Thymus (tissue), 11 donors: Measurements from ENCODE around the gene PAPSS2. TPM values are rescaled to one million over a fixed set of nuclear protein-coding genes. Genes with fewer than 3 reads are reported as not detected.
"Not testable (repeated sequence)": the region's sequence is repeated elsewhere in the genome, so short reads cannot be mapped to it uniquely, and the experiment has no call there.

ENCODE experiments used
- DNase-seq, 9 donors: peaks; one replicate each; pipeline ENCODE4 v3.0.0-alpha.2; 2013; ENCODE audit warnings: low spot score in 9 of 9, low read depth in 6 of 9, missing footprints in 1 of 9
- H3K27ac ChIP-seq, 2 donors: one replicate each; pipeline ENCODE4 v1.5.1; 2013; ENCODE audit warnings: control low read depth in 1 of 2, low read depth in 1 of 2, low read length in 1 of 2, mild to moderate bottlenecking in 1 of 2, moderate library complexity in 1 of 2
- H3K27me3 ChIP-seq, 2 donors: one replicate each; pipeline ENCODE4 v1.5.1; 2013; ENCODE audit warnings: low read length in 1 of 2; ENCODE audit not compliant: control insufficient read depth in 2 of 2, insufficient read depth in 1 of 2
- H3K36me3 ChIP-seq, 2 donors: one replicate each; pipeline ENCODE4 v1.5.1; 2013; ENCODE audit warnings: low read length in 1 of 2, mild to moderate bottlenecking in 1 of 2, moderate library complexity in 1 of 2; ENCODE audit not compliant: control insufficient read depth in 2 of 2, insufficient read depth in 2 of 2
- H3K4me1 ChIP-seq, 2 donors: one replicate each; pipeline ENCODE4 v1.5.1; 2013; ENCODE audit warnings: low read length in 2 of 2; ENCODE audit not compliant: control insufficient read depth in 2 of 2, insufficient read depth in 2 of 2
- H3K4me3 ChIP-seq, 2 donors: one replicate each; pipeline ENCODE4 v1.5.1; 2013; ENCODE audit warnings: low read length in 2 of 2, control low read depth in 1 of 2, mild to moderate bottlenecking in 1 of 2
- H3K9me3 ChIP-seq, 2 donors: one replicate each; pipeline ENCODE4 v1.5.1; 2013; ENCODE audit warnings: low read length in 1 of 2, mild to moderate bottlenecking in 1 of 2; ENCODE audit not compliant: control insufficient read depth in 2 of 2, insufficient read depth in 1 of 2
- WGBS: extraction: QIAGEN DNeasy Blood & Tissue Kit; methylation state at CpG from one replicate; pipeline ENCODE4 v1.1.7; 2013; 5-methylcytosine and 5-hydroxymethylcytosine counted together
- polyA plus RNA-seq: library from polyadenylated mRNA; stranded (reverse); fragments of 200-250 nt; gene quantifications from one replicate; pipeline ENCODE4 v1.2.3, GENCODE V29; 2013
- total RNA-seq: library from RNA; stranded (reverse); fragments of 120-200 nt; gene quantifications from one replicate; pipeline ENCODE4 v1.2.4, GENCODE V29; 2013
- donor health status: healthy.

The PAPSS2 gene
- total and polyA plus RNA-seq, 2 donors: 2.5 to 5.8 TPM

- H3K27ac ChIP-seq: no peak overlapping the region
- DNase-seq: no peak
- no peaks in the 10 kb centered on the region for H3K9me3 ChIP-seq
- no peak overlapping the region for H3K4me3 ChIP-seq
- 99% methylated on average over 2 of the region's 2 CpGs for WGBS
- no peaks in the 10 kb centered on the region for H3K27me3 ChIP-seq
- H3K4me1 ChIP-seq: no peaks in the 10 kb centered on the region
- H3K36me3 ChIP-seq: no peaks in the 10 kb centered on the region
Observed at GRCh38 chr10:87721781-87722180, 62.1 kb downstream of the PAPSS2 start.

- DNase-seq: no peak
- WGBS: 73% methylated on average over 4 of the region's 4 CpGs
- Histone ChIP-seq H3K36me3 (no peaks in the 10 kb centered on the region), H3K27ac (no peak overlapping the region), H3K4me1 (no peaks in the 10 kb centered on the region), H3K4me3 (no peak overlapping the region), H3K9me3 (no peaks in the 10 kb centered on the region), H3K27me3 (no peaks in the 10 kb centered on the region)
Observed at GRCh38 chr10:87722716-87723115, 63.0 kb downstream of the PAPSS2 start.

- 73% methylated on average over 6 of the region's 6 CpGs for WGBS
- Histone ChIP-seq H3K4me1 (no peaks in the 10 kb centered on the region), H3K27me3 (no peaks in the 10 kb centered on the region), H3K36me3 (no peaks in the 10 kb centered on the region), H3K4me3 (no peak overlapping the region), H3K9me3 (no peaks in the 10 kb centered on the region), H3K27ac (no peak overlapping the region)
- no peak for DNase-seq
Observed at GRCh38 chr10:87723500-87723899, 63.8 kb downstream of the PAPSS2 start.

- no peak for DNase-seq
- no peaks in the 10 kb centered on the region for H3K9me3 ChIP-seq
- H3K4me1 ChIP-seq: no peaks in the 10 kb centered on the region
- 98% methylated on average over 5 of the region's 5 CpGs for WGBS
- H3K4me3 ChIP-seq: no peak overlapping the region
- H3K36me3 ChIP-seq: no peaks in the 10 kb centered on the region
- no peaks in the 10 kb centered on the region for H3K27me3 ChIP-seq
- no peak overlapping the region for H3K27ac ChIP-seq
Observed at GRCh38 chr10:87724789-87725188, 65.1 kb downstream of the PAPSS2 start.

- DNase-seq: no peak
- no peak overlapping the region for H3K27ac ChIP-seq
- no peaks in the 10 kb centered on the region for H3K9me3 ChIP-seq
- H3K4me3 ChIP-seq: no peak overlapping the region
- no peaks in the 10 kb centered on the region for H3K27me3 ChIP-seq
- no peaks in the 10 kb centered on the region for H3K36me3 ChIP-seq
- peaks cover 0 to under 1% of the 10 kb centered on the region in 2 donors for H3K4me1 ChIP-seq
- WGBS: 81% methylated on average over 6 of the region's 6 CpGs
Observed at GRCh38 chr10:87729940-87730339, 70.3 kb downstream of the PAPSS2 start.

GRCh38 chr10:87733081-87733480 is 73.4 kb downstream of the PAPSS2 start:
- Histone ChIP-seq H3K4me1 (peaks cover 0 to 3% of the 10 kb centered on the region in 2 donors), H3K27ac (no peak overlapping the region), H3K4me3 (no peak overlapping the region), H3K36me3 (no peaks in the 10 kb centered on the region), H3K9me3 (no peaks in the 10 kb centered on the region), H3K27me3 (no peaks in the 10 kb centered on the region)
- WGBS: 96% methylated on average over 5 of the region's 5 CpGs
- DNase-seq: no peak

- H3K27me3 ChIP-seq: no peaks in the 10 kb centered on the region
- H3K36me3 ChIP-seq: no peaks in the 10 kb centered on the region
- DNase-seq: peak in 4 of 9 donors; percentile 3 to 26 (median 12)
- H3K4me3 ChIP-seq: no peak overlapping the region
- no peak overlapping the region for H3K27ac ChIP-seq
- H3K9me3 ChIP-seq: no peaks in the 10 kb centered on the region
- WGBS: 56% methylated on average over 7 of the region's 7 CpGs
- H3K4me1 ChIP-seq: peaks cover 0 to 3% of the 10 kb centered on the region in 2 donors
Observed at GRCh38 chr10:87734987-87735827, 75.5 kb downstream of the PAPSS2 start.

GRCh38 chr10:87738253-87738652 is 78.6 kb downstream of the PAPSS2 start:
- H3K4me3 ChIP-seq, H3K36me3 ChIP-seq, H3K4me1 ChIP-seq, H3K27ac ChIP-seq, H3K9me3 ChIP-seq, H3K27me3 ChIP-seq, DNase-seq: not testable (repeated sequence)
- WGBS: 98% methylated on average over 1 of the region's 1 CpG

- Histone ChIP-seq H3K36me3 (no peaks in the 10 kb centered on the region), H3K27me3 (no peaks in the 10 kb centered on the region), H3K4me1 (peaks cover 0 to 3% of the 10 kb centered on the region in 2 donors), H3K4me3 (no peak overlapping the region), H3K9me3 (no peaks in the 10 kb centered on the region), H3K27ac (no peak overlapping the region)
- DNase-seq: no peak
- WGBS: 95% methylated on average over 4 of the region's 4 CpGs
Observed at GRCh38 chr10:87739703-87740102, 80.0 kb downstream of the PAPSS2 start.
